Measurements from ENCODE around the gene TSBP1. TPM values are rescaled to one million over a fixed set of nuclear protein-coding genes. Genes with fewer than 3 reads are reported as not detected.

The TSBP1 gene
- total and polyA plus RNA-seq, 4 experiments from 2014 or later = not detected

- intact Hi-C loops (cut with micrococcal nuclease) = no loop called here
- no peaks in the 10 kb centered on the region for H3K27me3 ChIP-seq (ENCODE audit: insufficient read depth, low read length)
- H3K36me3 ChIP-seq (ENCODE audit: insufficient read depth, low read length) = no peaks in the 10 kb centered on the region
- Mint-ChIP-seq H3K36me3 (peaks cover 0 to 3% of the 10 kb centered on the region in 2 donors), H3K9me3 (peaks cover 0 to 4% (median 0%) of the 10 kb centered on the region in 8 donors), H3K4me3 (peak overlapping the region; percentile 67 to 83 (median 74)), H3K27ac (peak overlapping the region in 4 of 7 donors; percentile 44 to 82 (median 60)), H3K27me3 (no peaks in the 10 kb centered on the region), H3K4me1 (peaks cover 14 to 26% (median 18%) of the 10 kb centered on the region in 4 donors)
- peaks cover 15% of the 10 kb centered on the region for H3K4me1 ChIP-seq (ENCODE audit: insufficient read depth, low read length)
- H3K9me3 ChIP-seq (ENCODE audit: control insufficient read depth in 1 of 2, low read length in 2 of 2) = no peaks in the 10 kb centered on the region
- peak; percentile 34 to 68 (median 40) for DNase-seq
- H3K4me3 ChIP-seq (ENCODE audit: low read length in 2 of 2) = peak overlapping the region in 1 of 2 donors; percentile 40
- no peak overlapping the region for H3K27ac ChIP-seq (ENCODE audit: low read depth, low read length)
- ChIA-PET POLR2A (ENCODE audit: partially characterized antibody) (interaction anchor here (0.8 to 1.0 kb wide), 2 partner anchors 60 to 126 kb away, joined by 3 read pairs; partner anchors contain the start of gene FKBPL), CTCF (ENCODE audit: partially characterized antibody) (interaction anchor here (0.6 to 2.7 kb wide), 9 partner anchors 8 to 175 kb away, joined by 3 to 25 read pairs (median 4); partner anchors contain the start of gene ATF6B)
Measured at GRCh38 chr6:32255199-32256153, 116.2 kb downstream of the TSBP1 start.

- intact Hi-C loops (cut with micrococcal nuclease) = no loop called here
- Mint-ChIP-seq H3K4me1 (peaks cover 14 to 26% (median 18%) of the 10 kb centered on the region in 4 donors), H3K27me3 (no peaks in the 10 kb centered on the region), H3K9me3 (peaks cover 0 to 4% (median under 1%) of the 10 kb centered on the region in 8 donors), H3K36me3 (peaks cover 0 to 3% of the 10 kb centered on the region in 2 donors), H3K27ac (peak overlapping the region in 1 of 7 donors; percentile 52), H3K4me3 (peak overlapping the region in 7 of 8 donors; percentile 67 to 83 (median 74))
- H3K36me3 ChIP-seq (ENCODE audit: insufficient read depth, low read length) = no peaks in the 10 kb centered on the region
- POLR2A ChIA-PET (ENCODE audit: partially characterized antibody) = interaction anchor here (1.0 kb wide), 1 partner anchor 59 kb away, joined by 3 read pairs; no protein-coding TSS in a partner anchor
- H3K27me3 ChIP-seq (ENCODE audit: insufficient read depth, low read length) = no peaks in the 10 kb centered on the region
- CTCF ChIA-PET (ENCODE audit: partially characterized antibody) = interaction anchor here (0.6 to 2.7 kb wide), 9 partner anchors 8 to 175 kb away, joined by 3 to 25 read pairs (median 4); partner anchors contain the start of gene ATF6B
- no peaks in the 10 kb centered on the region for H3K9me3 ChIP-seq (ENCODE audit: control insufficient read depth in 1 of 2, low read length in 2 of 2)
- peaks cover 15% of the 10 kb centered on the region for H3K4me1 ChIP-seq (ENCODE audit: insufficient read depth, low read length)
- no peak for DNase-seq
- H3K4me3 ChIP-seq (ENCODE audit: low read length in 2 of 2) = peak overlapping the region in 1 of 2 donors; percentile 40
- no peak overlapping the region for H3K27ac ChIP-seq (ENCODE audit: low read depth, low read length)
Measured at GRCh38 chr6:32254761-32255198, 116.9 kb downstream of the TSBP1 start.

GRCh38 chr6:32252331-32253009, 119.2 kb downstream of the TSBP1 start:
- no peaks in the 10 kb centered on the region for H3K36me3 Mint-ChIP-seq
- H3K36me3 ChIP-seq (ENCODE audit: insufficient read depth, low read length) = no peaks in the 10 kb centered on the region
- peaks cover 0 to 2% (median 0%) of the 10 kb centered on the region in 8 donors for H3K9me3 Mint-ChIP-seq
- no peaks in the 10 kb centered on the region for H3K27me3 ChIP-seq (ENCODE audit: insufficient read depth, low read length)
- H3K27me3 Mint-ChIP-seq = no peaks in the 10 kb centered on the region
- peaks cover 15% of the 10 kb centered on the region for H3K4me1 ChIP-seq (ENCODE audit: insufficient read depth, low read length)
- H3K4me3 ChIP-seq (ENCODE audit: low read length in 2 of 2) = no peak overlapping the region
- no peaks in the 10 kb centered on the region for H3K9me3 ChIP-seq (ENCODE audit: control insufficient read depth in 1 of 2, low read length in 2 of 2)
- ChIA-PET CTCF (ENCODE audit: partially characterized antibody) (interaction anchor here (0.6 to 1.3 kb wide), 2 partner anchors 10 to 134 kb away, joined by 3 read pairs; no protein-coding TSS in a partner anchor), POLR2A (ENCODE audit: partially characterized antibody) (interaction anchor here (1.4 kb wide), 1 partner anchor 57 kb away, joined by 5 read pairs; no protein-coding TSS in a partner anchor)
- peak overlapping the region in 3 of 8 donors; percentile 2 to 15 (median 3) for H3K4me3 Mint-ChIP-seq
- no peak for DNase-seq
- H3K4me1 Mint-ChIP-seq = peaks cover 14 to 26% (median 18%) of the 10 kb centered on the region in 4 donors
- peak overlapping the region in 6 of 7 donors; percentile 2 to 68 (median 20) for H3K27ac Mint-ChIP-seq
- no peak overlapping the region for H3K27ac ChIP-seq (ENCODE audit: low read depth, low read length)
- intact Hi-C loops (cut with micrococcal nuclease) = no loop called here

GRCh38 chr6:32249262-32249661, 122.4 kb downstream of the TSBP1 start:
- H3K9me3 Mint-ChIP-seq = peaks cover 0 to 2% (median 0%) of the 10 kb centered on the region in 8 donors
- Histone ChIP-seq H3K4me3 (ENCODE audit: low read length in 2 of 2) (no peak overlapping the region), H3K27ac (ENCODE audit: low read depth, low read length) (no peak overlapping the region), H3K4me1 (ENCODE audit: insufficient read depth, low read length) (peaks cover 17% of the 10 kb centered on the region), H3K27me3 (ENCODE audit: insufficient read depth, low read length) (no peaks in the 10 kb centered on the region), H3K9me3 (ENCODE audit: control insufficient read depth in 1 of 2, low read length in 2 of 2) (no peaks in the 10 kb centered on the region), H3K36me3 (ENCODE audit: insufficient read depth, low read length) (no peaks in the 10 kb centered on the region)
- ChIA-PET CTCF (ENCODE audit: partially characterized antibody) (interaction anchor here (1.2 to 1.4 kb wide), 2 partner anchors 12 to 54 kb away, joined by 3 read pairs; no protein-coding TSS in a partner anchor), POLR2A (ENCODE audit: partially characterized antibody) (no interaction called here)
- H3K27ac Mint-ChIP-seq = no peak overlapping the region
- intact Hi-C loops (cut with micrococcal nuclease) = no loop called here
- H3K27me3 Mint-ChIP-seq = no peaks in the 10 kb centered on the region
- no peaks in the 10 kb centered on the region for H3K36me3 Mint-ChIP-seq
- no peak overlapping the region for H3K4me3 Mint-ChIP-seq
- H3K4me1 Mint-ChIP-seq = peaks cover 11 to 24% (median 15%) of the 10 kb centered on the region in 4 donors
- DNase-seq = no peak

GRCh38 chr6:32247401-32247800, 124.3 kb downstream of the TSBP1 start:
- no peaks in the 10 kb centered on the region for H3K9me3 ChIP-seq (ENCODE audit: control insufficient read depth in 1 of 2, low read length in 2 of 2)
- Mint-ChIP-seq H3K9me3 (peaks cover 0 to 2% (median 0%) of the 10 kb centered on the region in 8 donors), H3K36me3 (no peaks in the 10 kb centered on the region), H3K27me3 (no peaks in the 10 kb centered on the region), H3K4me1 (peaks cover 5 to 17% (median 8%) of the 10 kb centered on the region in 4 donors), H3K4me3 (no peak overlapping the region), H3K27ac (no peak overlapping the region)
- intact Hi-C loops (cut with micrococcal nuclease) = no loop called here
- H3K27me3 ChIP-seq (ENCODE audit: insufficient read depth, low read length) = no peaks in the 10 kb centered on the region
- no peaks in the 10 kb centered on the region for H3K36me3 ChIP-seq (ENCODE audit: insufficient read depth, low read length)
- H3K27ac ChIP-seq (ENCODE audit: low read depth, low read length) = no peak overlapping the region
- no peak for DNase-seq
- peaks cover 10% of the 10 kb centered on the region for H3K4me1 ChIP-seq (ENCODE audit: insufficient read depth, low read length)
- ChIA-PET CTCF (ENCODE audit: partially characterized antibody) (interaction anchor here (2.4 to 2.6 kb wide), 2 partner anchors 8 to 129 kb away, joined by 11 to 25 read pairs; no protein-coding TSS in a partner anchor), POLR2A (ENCODE audit: partially characterized antibody) (no interaction called here)
- H3K4me3 ChIP-seq (ENCODE audit: low read length in 2 of 2) = no peak overlapping the region

GRCh38 chr6:32244946-32245398, 126.7 kb downstream of the TSBP1 start:
- Histone ChIP-seq H3K4me3 (ENCODE audit: low read length in 2 of 2) (no peak overlapping the region), H3K4me1 (ENCODE audit: insufficient read depth, low read length) (peaks cover 9% of the 10 kb centered on the region), H3K27ac (ENCODE audit: low read depth, low read length) (no peak overlapping the region), H3K36me3 (ENCODE audit: insufficient read depth, low read length) (no peaks in the 10 kb centered on the region), H3K9me3 (ENCODE audit: control insufficient read depth in 1 of 2, low read length in 2 of 2) (no peaks in the 10 kb centered on the region), H3K27me3 (ENCODE audit: insufficient read depth, low read length) (no peaks in the 10 kb centered on the region)
- peaks cover 0 to 2% (median 0%) of the 10 kb centered on the region in 8 donors for H3K9me3 Mint-ChIP-seq
- H3K36me3 Mint-ChIP-seq = no peaks in the 10 kb centered on the region
- peak; percentile 52 to 66 (median 58) for DNase-seq
- H3K4me1 Mint-ChIP-seq = peaks cover 0 to 11% (median 7%) of the 10 kb centered on the region in 4 donors
- peak overlapping the region in 7 of 8 donors; percentile 4 to 88 (median 62) for H3K4me3 Mint-ChIP-seq
- intact Hi-C loops (cut with micrococcal nuclease) = loop anchor here (1.0 to 2.0 kb wide), 3 partner anchors 48 to 168 kb away; no protein-coding TSS in a partner anchor
- no peaks in the 10 kb centered on the region for H3K27me3 Mint-ChIP-seq
- ChIA-PET POLR2A (ENCODE audit: partially characterized antibody) (no interaction called here), CTCF (ENCODE audit: partially characterized antibody) (interaction anchor here (0.8 to 2.8 kb wide), 16 partner anchors 9 to 518 kb away, joined by 3 to 25 read pairs (median 4); partner anchors contain the start of genes FKBPL, GPSM3, HLA-DQB2 and PRRT1)
- peak overlapping the region in 4 of 7 donors; percentile 43 to 79 (median 46) for H3K27ac Mint-ChIP-seq

Data from CD4-positive, alpha-beta memory T cell (primary cell).